Measurements from ENCODE around the gene MRPL38.

MRPL38 gene

GRCh38 chr17:75849724-75850123, 55.0 kb downstream of the MRPL38 start:
- no peak for DNase-seq

GRCh38 chr17:75849279-75849646, 55.4 kb downstream of the MRPL38 start:
- no peak for DNase-seq
